Measurements from ENCODE around the gene CD2AP.
"Not testable (repeated sequence)": the region's sequence is repeated elsewhere in the genome, so short reads cannot be mapped to it uniquely, and the experiment has no call there.

Gene CD2AP

GRCh38 chr6:47519279-47519678 lies 41.7 kb downstream of the CD2AP start:
- Mint-ChIP-seq H3K4me3 (no peak overlapping the region), H3K36me3 (no peaks in the 10 kb centered on the region), H3K27ac (no peak overlapping the region), H3K4me1 (peaks cover 30% of the 10 kb centered on the region), H3K9me3 (no peaks in the 10 kb centered on the region)
- DNase-seq (ENCODE audit: low spot score in 2 of 2), result no peak
- ATAC-seq, result no peak

- Mint-ChIP-seq H3K36me3 (no peaks in the 10 kb centered on the region), H3K4me1 (peaks cover 27% of the 10 kb centered on the region), H3K27ac (no peak overlapping the region), H3K9me3 (no peaks in the 10 kb centered on the region), H3K4me3 (no peak overlapping the region)
- DNase-seq (ENCODE audit: low spot score in 2 of 2), result no peak
- ATAC-seq, result no peak
Measured at GRCh38 chr6:47520282-47520681, 42.7 kb downstream of the CD2AP start.

GRCh38 chr6:47521961-47522360 lies 44.4 kb downstream of the CD2AP start:
- no peaks in the 10 kb centered on the region for H3K36me3 Mint-ChIP-seq
- no peak overlapping the region for H3K4me3 Mint-ChIP-seq
- no peak overlapping the region for H3K27ac Mint-ChIP-seq
- no peaks in the 10 kb centered on the region for H3K9me3 Mint-ChIP-seq
- no peak for ATAC-seq
- peaks cover 39% of the 10 kb centered on the region for H3K4me1 Mint-ChIP-seq
- DNase-seq (ENCODE audit: low spot score in 2 of 2), result no peak

- H3K27ac Mint-ChIP-seq, result no peak overlapping the region
- H3K36me3 Mint-ChIP-seq, result no peaks in the 10 kb centered on the region
- H3K4me3 Mint-ChIP-seq, result no peak overlapping the region
- ATAC-seq (no peak), DNase-seq (ENCODE audit: low spot score in 2 of 2) (no peak)
- no peaks in the 10 kb centered on the region for H3K9me3 Mint-ChIP-seq
- H3K4me1 Mint-ChIP-seq, result peaks cover 38% of the 10 kb centered on the region
Measured at GRCh38 chr6:47524136-47524845, 46.7 kb downstream of the CD2AP start.

GRCh38 chr6:47525330-47526057 lies 47.9 kb downstream of the CD2AP start:
- Mint-ChIP-seq H3K27ac (no peak overlapping the region), H3K4me1 (peaks cover 33% of the 10 kb centered on the region), H3K4me3 (no peak overlapping the region), H3K36me3 (no peaks in the 10 kb centered on the region), H3K9me3 (no peaks in the 10 kb centered on the region)
- ATAC-seq, result no peak
- no peak for DNase-seq (ENCODE audit: low spot score in 2 of 2)

- Mint-ChIP-seq H3K9me3 (no peaks in the 10 kb centered on the region), H3K4me3 (no peak overlapping the region), H3K4me1 (peaks cover 25% of the 10 kb centered on the region), H3K36me3 (no peaks in the 10 kb centered on the region), H3K27ac (no peak overlapping the region)
- DNase-seq (ENCODE audit: low spot score in 2 of 2) (no peak), ATAC-seq (no peak)
Measured at GRCh38 chr6:47527274-47527673, 49.7 kb downstream of the CD2AP start.

GRCh38 chr6:47529734-47530133 lies 52.1 kb downstream of the CD2AP start:
- H3K9me3 Mint-ChIP-seq, result no peaks in the 10 kb centered on the region
- peaks cover 16% of the 10 kb centered on the region for H3K36me3 Mint-ChIP-seq
- ATAC-seq, result no peak
- DNase-seq (ENCODE audit: low spot score in 2 of 2), result no peak
- H3K4me1 Mint-ChIP-seq, result peaks cover 25% of the 10 kb centered on the region
- H3K4me3 Mint-ChIP-seq, result no peak overlapping the region
- H3K27ac Mint-ChIP-seq, result no peak overlapping the region

GRCh38 chr6:47532981-47533585 lies 55.5 kb downstream of the CD2AP start:
- H3K4me1 Mint-ChIP-seq, result peaks cover 7% of the 10 kb centered on the region
- no peaks in the 10 kb centered on the region for H3K9me3 Mint-ChIP-seq
- H3K4me3 Mint-ChIP-seq, result no peak overlapping the region
- peaks cover 31% of the 10 kb centered on the region for H3K36me3 Mint-ChIP-seq
- DNase-seq (ENCODE audit: low spot score in 2 of 2), result no peak
- ATAC-seq, result no peak
- H3K27ac Mint-ChIP-seq, result no peak overlapping the region

GRCh38 chr6:47534063-47534462 lies 56.5 kb downstream of the CD2AP start:
- Mint-ChIP-seq H3K36me3 (peaks cover 36% of the 10 kb centered on the region), H3K4me3 (no peak overlapping the region), H3K27ac (no peak overlapping the region), H3K9me3 (no peaks in the 10 kb centered on the region), H3K4me1 (peaks cover 8% of the 10 kb centered on the region)
- ATAC-seq (no peak), DNase-seq (ENCODE audit: low spot score in 2 of 2) (no peak)

- no peak overlapping the region for H3K4me3 Mint-ChIP-seq
- peaks cover 7% of the 10 kb centered on the region for H3K4me1 Mint-ChIP-seq
- peaks cover 38% of the 10 kb centered on the region for H3K36me3 Mint-ChIP-seq
- H3K9me3 Mint-ChIP-seq, result no peaks in the 10 kb centered on the region
- DNase-seq (ENCODE audit: low spot score in 2 of 2), result no peak
- ATAC-seq, result no peak
- no peak overlapping the region for H3K27ac Mint-ChIP-seq
Measured at GRCh38 chr6:47535316-47536225, 58.0 kb downstream of the CD2AP start.

GRCh38 chr6:47536816-47537401 lies 59.3 kb downstream of the CD2AP start:
- ATAC-seq, result peak; percentile 78

GRCh38 chr6:47545223-47545622 lies 67.6 kb downstream of the CD2AP start:
- peaks cover 5% of the 10 kb centered on the region for H3K4me1 Mint-ChIP-seq
- no peak for ATAC-seq
- DNase-seq (ENCODE audit: low spot score in 2 of 2), result no peak
- no peak overlapping the region for H3K4me3 Mint-ChIP-seq
- peaks cover 37% of the 10 kb centered on the region for H3K36me3 Mint-ChIP-seq
- H3K9me3 Mint-ChIP-seq, result peaks cover 2% of the 10 kb centered on the region
- H3K27ac Mint-ChIP-seq, result no peak overlapping the region

More at GRCh38 chr6:47536816-47537401, 59.3 kb downstream of the CD2AP start:
- DNase-seq (ENCODE audit: low spot score in 2 of 2), result no peak
- Mint-ChIP-seq H3K36me3 (peaks cover 38% of the 10 kb centered on the region), H3K4me3 (no peak overlapping the region), H3K4me1 (peaks cover 7% of the 10 kb centered on the region), H3K27ac (no peak overlapping the region), H3K9me3 (no peaks in the 10 kb centered on the region)

- peaks cover 2% of the 10 kb centered on the region for H3K9me3 Mint-ChIP-seq
- H3K36me3 Mint-ChIP-seq, result peaks cover 36% of the 10 kb centered on the region
- DNase-seq (ENCODE audit: low spot score in 2 of 2) (no peak), ATAC-seq (no peak)
- H3K27ac Mint-ChIP-seq, result no peak overlapping the region
- H3K4me3 Mint-ChIP-seq, result no peak overlapping the region
- H3K4me1 Mint-ChIP-seq, result peaks cover 8% of the 10 kb centered on the region
Measured at GRCh38 chr6:47551670-47552069, 74.1 kb downstream of the CD2AP start.

- Mint-ChIP-seq H3K27ac (no peak overlapping the region), H3K36me3 (peaks cover 29% of the 10 kb centered on the region)
Measured at GRCh38 chr6:47552319-47552718, 74.7 kb downstream of the CD2AP start.

GRCh38 chr6:47553243-47553642 lies 75.7 kb downstream of the CD2AP start:
- not testable (repeated sequence) for H3K27ac Mint-ChIP-seq; DNase-seq (ENCODE audit: low spot score in 2 of 2); H3K4me3 Mint-ChIP-seq; ATAC-seq; H3K9me3 Mint-ChIP-seq; H3K4me1 Mint-ChIP-seq
- peaks cover 27% of the 10 kb centered on the region for H3K36me3 Mint-ChIP-seq

More at GRCh38 chr6:47552319-47552718, 74.7 kb downstream of the CD2AP start:
- peaks cover 8% of the 10 kb centered on the region for H3K4me1 Mint-ChIP-seq
- peaks cover 2% of the 10 kb centered on the region for H3K9me3 Mint-ChIP-seq
- DNase-seq (ENCODE audit: low spot score in 2 of 2) (no peak), ATAC-seq (no peak)
- H3K4me3 Mint-ChIP-seq, result no peak overlapping the region
